D721Med (cell line): ENCODE measurements around the gene ZNF496.
"Not testable (repeated sequence)": the region's sequence is repeated elsewhere in the genome, so short reads cannot be mapped to it uniquely, and the experiment has no call there.

Experiments
- DNase-seq: peaks from one replicate; pipeline ENCODE4 v3.0.0; 2011; ENCODE audit warnings: low spot score; ENCODE audit not compliant: insufficient read length
- FAIRE-seq: peaks from 2 replicates; lab custom pipeline; 2011; peaks lifted over from hg19 to GRCh38; lab: Jason Lieb, UNC
- TF ChIP-seq, protein P1 (sequence below): IDR thresholded peaks from 2 replicates; pipeline ENCODE4 v1.5.1; 2012; ENCODE audit warnings: mild to moderate bottlenecking, control low read depth; ENCODE audit not compliant: insufficient read depth; ENCODE audit errors: missing control alignments

ZNF496 gene

GRCh38 chr1:247371801-247372259, 40.2 kb upstream of the ZNF496 start:
- TF ChIP-seq, protein P1, sequence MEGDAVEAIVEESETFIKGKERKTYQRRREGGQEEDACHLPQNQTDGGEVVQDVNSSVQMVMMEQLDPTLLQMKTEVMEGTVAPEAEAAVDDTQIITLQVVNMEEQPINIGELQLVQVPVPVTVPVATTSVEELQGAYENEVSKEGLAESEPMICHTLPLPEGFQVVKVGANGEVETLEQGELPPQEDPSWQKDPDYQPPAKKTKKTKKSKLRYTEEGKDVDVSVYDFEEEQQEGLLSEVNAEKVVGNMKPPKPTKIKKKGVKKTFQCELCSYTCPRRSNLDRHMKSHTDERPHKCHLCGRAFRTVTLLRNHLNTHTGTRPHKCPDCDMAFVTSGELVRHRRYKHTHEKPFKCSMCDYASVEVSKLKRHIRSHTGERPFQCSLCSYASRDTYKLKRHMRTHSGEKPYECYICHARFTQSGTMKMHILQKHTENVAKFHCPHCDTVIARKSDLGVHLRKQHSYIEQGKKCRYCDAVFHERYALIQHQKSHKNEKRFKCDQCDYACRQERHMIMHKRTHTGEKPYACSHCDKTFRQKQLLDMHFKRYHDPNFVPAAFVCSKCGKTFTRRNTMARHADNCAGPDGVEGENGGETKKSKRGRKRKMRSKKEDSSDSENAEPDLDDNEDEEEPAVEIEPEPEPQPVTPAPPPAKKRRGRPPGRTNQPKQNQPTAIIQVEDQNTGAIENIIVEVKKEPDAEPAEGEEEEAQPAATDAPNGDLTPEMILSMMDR = no peak
- no peak for FAIRE-seq
- DNase-seq = no peak

GRCh38 chr1:247370786-247371732, 39.4 kb upstream of the ZNF496 start:
- DNase-seq (no peak), FAIRE-seq (no peak)

GRCh38 chr1:247368490-247369145, 37.0 kb upstream of the ZNF496 start:
- DNase-seq = no peak
- FAIRE-seq = no peak
- TF ChIP-seq, protein P1 = no peak

More at GRCh38 chr1:247370786-247371732, 39.4 kb upstream of the ZNF496 start:
- TF ChIP-seq, protein P1 = no peak

- TF ChIP-seq, protein P1 = no peak
- no peak for DNase-seq
- no peak for FAIRE-seq
Observed at GRCh38 chr1:247367786-247368422, 36.2 kb upstream of the ZNF496 start.

DNA sequence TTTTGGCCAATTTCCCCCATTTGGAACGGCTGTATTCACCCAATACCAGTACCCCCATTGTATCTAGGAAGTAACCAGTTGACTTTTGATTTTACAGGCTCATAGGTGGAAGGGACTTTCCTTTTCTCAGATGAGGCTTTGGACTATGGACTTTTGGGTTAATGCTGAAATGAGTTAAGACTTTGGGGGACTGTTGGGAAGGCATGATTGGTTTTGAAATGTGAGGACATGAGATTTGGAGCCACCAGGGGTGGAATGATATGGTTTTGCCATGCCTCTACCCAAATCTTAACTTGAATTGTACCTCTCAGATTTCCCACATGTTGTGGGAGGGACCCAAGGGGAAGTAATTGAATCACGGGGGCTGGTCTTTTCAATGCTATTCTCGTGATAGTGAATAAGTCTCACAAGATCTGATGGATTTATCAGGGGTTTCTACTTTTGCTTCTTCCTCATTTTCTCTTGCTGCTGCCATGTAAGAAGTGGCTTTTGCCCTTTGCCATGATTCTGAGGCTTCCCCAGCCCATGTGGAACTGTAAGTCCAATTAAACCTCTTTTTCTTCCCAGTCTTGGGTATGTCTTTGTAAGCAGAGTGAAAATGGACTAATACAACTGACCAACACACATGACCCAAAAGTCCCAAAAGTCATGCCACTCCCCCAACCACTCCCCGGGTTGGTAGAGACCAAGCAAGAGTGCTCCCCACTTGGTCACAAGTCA, 35.4 kb upstream of the ZNF496 start:
- TF ChIP-seq, protein P1 = no peak
- no peak for FAIRE-seq
- DNase-seq = no peak

- DNase-seq, FAIRE-seq: not testable (repeated sequence)
Observed at GRCh38 chr1:247366345-247366744, 34.7 kb upstream of the ZNF496 start.

GRCh38 chr1:247365023-247365422, 33.4 kb upstream of the ZNF496 start:
- TF ChIP-seq, protein P1 = no peak
- FAIRE-seq (no peak), DNase-seq (no peak)

GRCh38 chr1:247363000-247363399, 31.3 kb upstream of the ZNF496 start:
- not testable (repeated sequence) for FAIRE-seq, DNase-seq
